Activated CD8-positive, alpha-beta memory T cell treated with anti-CD3 and anti-CD28 coated beads for 36 hours (primary cell): ENCODE measurements around the gene KCNQ1OT1. TPM values are rescaled to one million over a fixed set of nuclear protein-coding genes. Genes with fewer than 3 reads are reported as not detected.

Experiments
- CTCF ChIA-PET: fragments of 350-600 bp; sonication (Branson Sonifier 250); formaldehyde crosslinking; loops from one replicate; lab custom pipeline; 2021; ENCODE audit warnings: antibody characterized with exemption; lab: Charles Lee
- POLR2A ChIA-PET: fragments of 350-600 bp; sonication (Branson Sonifier 250); formaldehyde crosslinking; loops from one replicate; lab custom pipeline; 2021; ENCODE audit warnings: antibody characterized with exemption; lab: Charles Lee
- total RNA-seq, 2 experiments: library from RNA; stranded (reverse); gene quantifications; one replicate each; pipeline ENCODE4 v1.2.3, GENCODE V29; 2021

KCNQ1OT1 gene
- total RNA-seq = under 1 TPM; 0.21 TPM

- POLR2A ChIA-PET = interaction anchor here (0.5 kb wide), 1 partner anchor 1092 kb away, joined by 6 read pairs; no protein-coding TSS in a partner anchor
- CTCF ChIA-PET = no interaction called here
Measured at GRCh38 chr11:2699531-2700414, at the start of gene KCNQ1OT1. Gene KCNQ1OT1 (minus strand): TSS chr11:2699994.

DNA sequence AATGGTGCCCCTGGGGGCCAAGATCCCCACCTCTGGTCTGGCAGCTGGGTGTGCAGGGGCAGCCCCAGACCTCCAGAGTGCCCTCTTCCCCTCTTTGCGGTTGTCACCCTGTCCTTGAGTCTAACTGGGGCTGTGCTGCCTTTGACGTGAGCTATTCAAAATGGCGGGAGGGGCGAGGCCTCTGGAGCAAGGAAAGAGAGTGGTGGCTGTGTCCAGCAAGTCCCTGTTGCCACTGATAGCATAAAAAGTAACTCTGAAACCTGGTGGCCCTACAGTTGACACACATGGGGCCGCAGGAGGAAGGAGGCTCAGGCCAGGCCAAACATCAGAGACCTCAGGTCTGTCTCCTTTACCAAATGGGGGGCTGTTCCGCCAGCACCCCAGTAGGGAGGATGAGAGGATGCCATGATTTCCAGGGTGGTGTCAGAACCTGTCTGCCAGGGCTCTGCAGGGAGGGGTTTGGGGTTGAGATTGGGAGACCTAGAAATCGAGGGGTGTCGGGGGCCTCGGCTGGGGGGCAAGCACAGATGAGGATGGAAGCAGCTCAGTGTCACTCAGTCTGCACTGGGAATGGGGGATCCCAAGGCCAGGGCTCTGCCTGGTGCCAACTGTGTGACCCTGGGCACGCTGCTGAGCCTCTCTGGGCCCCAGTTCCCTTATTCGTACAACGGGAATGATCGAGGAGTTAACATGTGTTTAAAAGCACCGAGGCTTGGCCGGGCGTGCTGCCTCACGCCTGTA is 49.2 kb upstream of the KCNQ1OT1 start:
- POLR2A ChIA-PET = no interaction called here
- CTCF ChIA-PET = no interaction called here

GRCh38 chr11:2748061-2748813 is 48.4 kb upstream of the KCNQ1OT1 start:
- ChIA-PET CTCF (no interaction called here), POLR2A (no interaction called here)

- ChIA-PET POLR2A (no interaction called here), CTCF (no interaction called here)
Measured at GRCh38 chr11:2747248-2748027, 47.6 kb upstream of the KCNQ1OT1 start.

DNA sequence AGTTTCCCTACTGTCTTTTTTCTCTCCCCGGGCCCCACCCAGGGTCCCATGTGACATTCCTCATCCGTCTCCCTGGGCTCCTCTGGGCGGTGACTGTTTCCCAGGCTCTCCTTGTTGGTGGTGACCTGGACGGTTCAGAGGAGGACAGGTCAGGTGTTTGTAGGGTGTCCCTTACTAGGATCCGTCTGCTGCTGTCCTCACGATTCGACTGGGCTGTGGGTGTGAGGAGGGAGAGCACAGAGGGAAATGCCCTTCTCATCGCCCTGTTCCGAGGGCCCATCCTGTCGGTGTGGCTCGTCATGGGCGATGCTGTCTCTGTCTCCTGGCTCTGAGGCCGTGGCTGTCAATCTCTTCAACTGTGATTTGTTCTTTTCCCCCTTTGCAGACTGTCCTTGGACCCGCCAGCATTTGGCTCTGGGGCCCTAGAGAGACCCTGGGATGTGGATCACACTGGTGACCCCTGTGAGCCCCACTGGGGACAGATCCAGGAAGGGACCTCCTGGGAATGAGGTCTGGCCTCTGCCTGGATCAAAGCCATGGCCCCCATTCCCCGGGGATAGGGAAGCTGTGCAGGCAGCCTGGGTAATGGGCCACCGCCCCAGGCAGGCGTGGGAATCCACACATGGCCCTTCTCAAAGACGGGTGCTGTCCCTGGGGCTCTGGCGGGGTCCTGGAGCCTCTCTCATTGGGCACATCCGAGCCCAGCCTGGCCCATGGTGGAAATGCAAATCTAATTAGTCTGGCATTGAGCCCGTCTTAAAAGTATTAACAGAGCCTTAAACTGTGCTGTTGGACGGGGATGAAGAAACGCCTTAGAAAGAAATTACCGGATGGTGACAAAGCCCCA is 46.8 kb upstream of the KCNQ1OT1 start:
- ChIA-PET POLR2A (no interaction called here), CTCF (no interaction called here)

GRCh38 chr11:2745511-2745910 is 45.7 kb upstream of the KCNQ1OT1 start:
- POLR2A ChIA-PET = no interaction called here
- CTCF ChIA-PET = no interaction called here

DNA sequence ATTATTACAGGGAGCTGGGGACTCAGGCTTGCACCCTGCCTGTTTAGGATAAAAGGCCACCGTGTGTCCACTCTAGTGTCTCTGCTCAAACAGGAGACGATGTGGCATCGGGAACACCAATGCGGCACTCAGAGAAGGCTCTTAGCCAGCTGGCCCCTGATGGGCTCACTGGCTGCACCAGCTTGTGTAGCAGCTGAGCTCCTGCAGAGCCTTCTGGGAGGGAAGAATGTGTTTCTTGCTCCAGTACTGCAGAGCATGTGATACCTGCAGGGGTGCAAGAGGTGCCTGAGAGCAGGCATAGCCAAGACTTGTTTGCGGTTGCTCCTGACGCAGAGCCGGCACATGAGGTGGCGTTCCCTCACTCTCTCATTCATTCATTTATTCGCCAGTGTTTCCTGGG is 44.4 kb upstream of the KCNQ1OT1 start:
- POLR2A ChIA-PET = no interaction called here
- CTCF ChIA-PET = no interaction called here

- POLR2A ChIA-PET = no interaction called here
- CTCF ChIA-PET = no interaction called here
Measured at GRCh38 chr11:2743427-2744110, 43.8 kb upstream of the KCNQ1OT1 start.

DNA sequence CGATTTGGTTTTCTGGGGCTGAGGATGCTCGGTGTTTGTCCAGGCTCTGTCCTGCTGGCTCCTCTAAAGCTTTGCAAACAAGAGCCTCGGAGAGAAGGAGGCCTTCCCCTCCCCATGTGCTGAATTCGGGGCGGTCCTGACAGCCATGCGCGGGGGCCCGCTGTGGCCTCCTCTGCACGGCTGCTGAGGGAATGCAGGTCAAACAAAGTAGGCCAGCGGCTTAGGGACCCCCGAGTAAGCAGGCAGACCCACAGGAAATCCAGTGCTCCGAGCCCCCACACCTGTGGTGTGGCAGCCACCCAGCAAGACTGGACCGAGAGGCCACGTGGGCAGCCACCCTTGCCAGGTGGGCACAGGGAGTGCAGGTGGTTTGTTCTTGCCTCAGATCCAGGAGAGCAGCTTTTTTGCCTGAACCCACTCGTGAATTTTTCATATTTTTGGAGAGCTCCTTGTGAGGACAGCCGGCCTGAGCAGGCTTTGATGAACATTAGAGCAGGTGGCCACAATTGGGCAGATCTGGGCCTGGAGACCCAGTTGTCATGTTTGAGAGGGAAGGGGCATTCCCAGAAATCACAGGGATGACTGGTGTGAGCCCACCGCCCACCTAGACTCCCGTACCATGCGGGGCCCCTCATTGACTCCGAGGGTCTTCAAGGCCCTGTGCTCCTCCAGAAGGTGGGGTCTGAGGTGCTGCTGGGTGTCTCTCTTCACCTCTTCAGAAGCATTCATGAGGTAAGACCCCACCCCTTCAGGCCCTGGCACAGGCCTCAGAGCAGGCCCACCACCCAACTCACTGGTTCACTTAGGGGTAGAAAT is 43.0 kb upstream of the KCNQ1OT1 start:
- ChIA-PET POLR2A (no interaction called here), CTCF (no interaction called here)

- ChIA-PET POLR2A (no interaction called here), CTCF (no interaction called here)
Measured at GRCh38 chr11:2742201-2742600, 42.4 kb upstream of the KCNQ1OT1 start.

DNA sequence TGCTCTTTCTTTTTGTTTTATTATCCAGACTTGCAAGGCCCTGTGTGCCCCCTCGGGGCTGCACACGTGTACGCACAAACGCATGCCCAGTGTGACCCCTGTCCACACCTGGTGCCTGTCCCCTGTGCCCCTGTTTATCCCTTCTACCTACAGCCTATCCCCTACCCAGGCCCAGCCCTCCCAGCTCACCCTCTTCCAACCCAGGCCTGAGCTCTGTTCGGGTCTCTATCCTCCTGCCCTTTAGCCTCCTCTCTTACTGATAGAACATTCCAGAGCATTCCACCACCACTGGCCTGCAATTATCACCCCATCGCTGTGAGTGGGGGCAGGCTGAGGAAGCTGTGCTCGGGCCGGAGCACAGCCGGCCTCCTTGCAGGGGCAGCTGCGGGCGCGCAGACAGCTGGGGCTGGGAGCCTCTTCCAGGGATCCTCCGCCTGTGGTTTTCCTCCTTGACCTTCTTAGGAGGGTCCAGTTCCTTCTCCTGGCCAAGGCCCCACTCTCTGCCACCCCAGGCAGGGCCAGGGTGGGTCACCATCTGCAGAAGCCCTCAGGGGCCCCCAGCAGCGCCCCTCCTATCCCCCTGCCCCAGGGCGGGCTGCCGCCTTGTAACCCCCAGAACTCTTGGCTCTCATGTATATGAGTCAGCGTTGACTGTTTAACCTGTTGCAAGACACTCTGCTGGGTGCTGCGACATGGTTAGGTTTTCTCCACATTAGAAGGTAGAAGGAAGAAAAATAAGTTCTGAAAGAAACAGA is 41.8 kb upstream of the KCNQ1OT1 start:
- ChIA-PET CTCF (no interaction called here), POLR2A (no interaction called here)

- CTCF ChIA-PET = no interaction called here
- POLR2A ChIA-PET = no interaction called here
Measured at GRCh38 chr11:2741006-2741376, 41.2 kb upstream of the KCNQ1OT1 start.

GRCh38 chr11:2740275-2740940 is 40.6 kb upstream of the KCNQ1OT1 start:
- POLR2A ChIA-PET = no interaction called here
- CTCF ChIA-PET = no interaction called here

DNA sequence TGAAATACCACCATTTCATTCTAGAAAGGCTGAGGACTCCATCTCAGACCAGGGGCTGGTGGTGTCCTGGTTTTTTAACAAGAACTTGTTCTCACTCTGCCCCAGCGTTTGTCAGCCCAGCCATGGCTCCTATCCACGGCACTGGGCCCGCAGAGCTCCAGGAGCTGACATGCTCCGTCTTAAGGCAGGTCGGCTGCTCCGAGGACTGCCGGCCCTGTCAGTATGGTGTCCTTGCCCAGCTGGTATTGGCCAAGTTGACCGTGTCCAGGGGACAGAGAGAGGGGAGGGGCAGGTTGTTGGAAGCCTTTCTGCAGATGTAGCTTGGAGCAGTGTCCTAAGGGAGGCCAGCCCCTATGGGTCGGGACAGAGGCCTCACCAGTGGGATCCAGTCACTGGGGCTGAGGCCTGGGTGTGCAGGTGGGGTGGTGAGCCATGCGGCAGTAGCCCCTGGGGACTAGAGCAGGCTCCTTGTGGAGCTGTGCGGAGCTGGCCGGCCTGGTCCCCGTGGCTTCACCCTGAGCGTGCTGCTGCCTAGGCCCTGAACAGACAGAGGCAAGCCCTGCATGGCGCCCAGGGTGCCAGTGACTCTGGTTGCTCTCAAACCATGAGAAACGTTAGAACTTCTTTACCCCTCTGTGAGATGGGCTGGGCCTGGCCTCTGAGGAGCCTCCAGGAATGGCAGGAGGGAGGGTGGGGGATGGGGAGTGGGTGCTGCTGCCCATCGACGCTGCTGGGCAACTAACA is 39.9 kb upstream of the KCNQ1OT1 start:
- ChIA-PET POLR2A (no interaction called here), CTCF (no interaction called here)
